Mammary epithelial cell (primary cell): Measurements from ENCODE around the gene SLMAP.
"Not testable (repeated sequence)": the region's sequence is repeated elsewhere in the genome, so short reads cannot be mapped to it uniquely, and the experiment has no call there.

Source experiments
- EZH2 ChIP-seq: IDR thresholded peaks from 2 replicates; pipeline ENCODE4 v1.6.1; 2012; ENCODE audit warnings: low read length, inconsistent platforms, borderline replicate concordance
- TF ChIP-seq, protein P1 (sequence below), 2 donors: IDR thresholded peaks in 1 of 2; conservative IDR thresholded peaks in 1 of 2; 2 replicates each; pipeline ENCODE4 v1.5.1; 2011 to 2012; ENCODE audit warnings: inconsistent platforms in 2 of 2, low read length in 2 of 2, mild to moderate bottlenecking in 2 of 2, control low read depth in 1 of 2, low read depth in 1 of 2; ENCODE audit not compliant: insufficient read depth in 1 of 2; ENCODE audit errors: extremely low read depth in 1 of 2

DNA sequence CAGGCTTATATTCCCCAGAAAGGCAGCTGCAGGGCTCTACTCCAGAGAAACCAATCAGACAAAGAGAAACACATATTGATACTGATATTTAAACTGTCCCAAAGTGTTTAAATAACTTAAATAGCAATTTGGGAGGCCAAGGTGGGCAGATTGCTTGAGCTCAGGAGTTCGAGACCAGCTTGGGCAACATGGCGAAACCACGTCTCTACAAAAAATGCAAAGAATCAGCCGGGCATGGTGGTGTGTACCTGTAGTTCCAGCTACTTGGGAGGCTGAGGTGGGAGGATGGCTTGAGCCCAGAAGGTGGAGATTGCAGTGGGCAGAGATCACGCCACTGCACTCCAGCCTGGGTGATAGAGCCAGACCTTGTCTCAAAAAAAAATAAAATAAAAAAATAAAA, 128.3 kb downstream of the SLMAP start:
- TF ChIP-seq, protein P1, sequence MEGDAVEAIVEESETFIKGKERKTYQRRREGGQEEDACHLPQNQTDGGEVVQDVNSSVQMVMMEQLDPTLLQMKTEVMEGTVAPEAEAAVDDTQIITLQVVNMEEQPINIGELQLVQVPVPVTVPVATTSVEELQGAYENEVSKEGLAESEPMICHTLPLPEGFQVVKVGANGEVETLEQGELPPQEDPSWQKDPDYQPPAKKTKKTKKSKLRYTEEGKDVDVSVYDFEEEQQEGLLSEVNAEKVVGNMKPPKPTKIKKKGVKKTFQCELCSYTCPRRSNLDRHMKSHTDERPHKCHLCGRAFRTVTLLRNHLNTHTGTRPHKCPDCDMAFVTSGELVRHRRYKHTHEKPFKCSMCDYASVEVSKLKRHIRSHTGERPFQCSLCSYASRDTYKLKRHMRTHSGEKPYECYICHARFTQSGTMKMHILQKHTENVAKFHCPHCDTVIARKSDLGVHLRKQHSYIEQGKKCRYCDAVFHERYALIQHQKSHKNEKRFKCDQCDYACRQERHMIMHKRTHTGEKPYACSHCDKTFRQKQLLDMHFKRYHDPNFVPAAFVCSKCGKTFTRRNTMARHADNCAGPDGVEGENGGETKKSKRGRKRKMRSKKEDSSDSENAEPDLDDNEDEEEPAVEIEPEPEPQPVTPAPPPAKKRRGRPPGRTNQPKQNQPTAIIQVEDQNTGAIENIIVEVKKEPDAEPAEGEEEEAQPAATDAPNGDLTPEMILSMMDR (conservative IDR thresholded peaks at IDR 0.05 in 1 of 2, IDR thresholded peaks at IDR 0.05 in 1 of 2; ENCODE audit: extremely low read depth in 1 of 2, insufficient read depth in 1 of 2, low read depth in 1 of 2, low read length in 2 of 2), result not testable (repeated sequence)
- TF ChIP-seq EZH2, result not testable (repeated sequence)
